Activated CD4-positive, alpha-beta T cell treated with anti-CD3 and anti-CD28 coated beads for 1 hour (primary cell): ENCODE data around the gene GOLGA6A.
"Not testable (repeated sequence)": the region's sequence is repeated elsewhere in the genome, so short reads cannot be mapped to it uniquely, and the experiment has no call there.

Experiments used
- DNase-seq: peaks from one replicate; pipeline ENCODE4 v3.0.0-alpha.2; 2020

The GOLGA6A gene, protein sequence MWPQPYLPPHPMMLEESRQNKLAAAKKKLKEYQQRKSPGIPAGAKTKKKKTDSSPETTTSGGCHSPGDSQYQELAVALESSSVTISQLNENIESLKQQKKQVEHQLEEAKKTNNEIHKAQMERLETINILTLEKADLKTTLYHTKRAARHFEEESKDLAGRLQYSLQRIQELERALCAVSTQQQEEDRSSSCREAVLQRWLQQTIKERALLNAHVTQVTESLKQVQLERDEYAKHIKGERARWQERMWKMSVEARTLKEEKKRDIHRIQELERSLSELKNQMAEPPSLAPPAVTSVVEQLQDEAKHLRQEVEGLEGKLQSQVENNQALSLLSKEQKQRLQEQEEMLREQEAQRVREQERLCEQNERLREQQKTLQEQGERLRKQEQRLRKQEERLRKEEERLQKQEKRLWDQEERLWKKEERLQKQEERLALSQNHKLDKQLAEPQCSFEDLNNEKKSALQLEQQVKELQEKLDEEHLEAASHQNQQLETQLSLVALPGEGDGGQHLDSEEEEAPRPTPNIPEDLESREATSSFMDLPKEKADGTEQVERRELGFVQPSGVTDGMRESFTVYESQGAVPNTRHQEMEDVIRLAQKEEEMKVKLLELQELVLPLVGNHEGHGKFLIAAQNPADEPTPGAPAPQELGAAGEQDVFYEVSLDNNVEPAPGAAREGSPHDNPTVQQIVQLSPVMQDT

GRCh38 chr15:74082450-74082849 is at the start of gene GOLGA6A:
TSS of gene GOLGA6A (minus strand) at chr15:74082550. CDS start at chr15:74082509, 41 bp downstream.
- DNase-seq = not testable (repeated sequence)

GRCh38 chr15:74131628-74132413 is 49.5 kb upstream of the GOLGA6A start:
- no peak for DNase-seq

DNA sequence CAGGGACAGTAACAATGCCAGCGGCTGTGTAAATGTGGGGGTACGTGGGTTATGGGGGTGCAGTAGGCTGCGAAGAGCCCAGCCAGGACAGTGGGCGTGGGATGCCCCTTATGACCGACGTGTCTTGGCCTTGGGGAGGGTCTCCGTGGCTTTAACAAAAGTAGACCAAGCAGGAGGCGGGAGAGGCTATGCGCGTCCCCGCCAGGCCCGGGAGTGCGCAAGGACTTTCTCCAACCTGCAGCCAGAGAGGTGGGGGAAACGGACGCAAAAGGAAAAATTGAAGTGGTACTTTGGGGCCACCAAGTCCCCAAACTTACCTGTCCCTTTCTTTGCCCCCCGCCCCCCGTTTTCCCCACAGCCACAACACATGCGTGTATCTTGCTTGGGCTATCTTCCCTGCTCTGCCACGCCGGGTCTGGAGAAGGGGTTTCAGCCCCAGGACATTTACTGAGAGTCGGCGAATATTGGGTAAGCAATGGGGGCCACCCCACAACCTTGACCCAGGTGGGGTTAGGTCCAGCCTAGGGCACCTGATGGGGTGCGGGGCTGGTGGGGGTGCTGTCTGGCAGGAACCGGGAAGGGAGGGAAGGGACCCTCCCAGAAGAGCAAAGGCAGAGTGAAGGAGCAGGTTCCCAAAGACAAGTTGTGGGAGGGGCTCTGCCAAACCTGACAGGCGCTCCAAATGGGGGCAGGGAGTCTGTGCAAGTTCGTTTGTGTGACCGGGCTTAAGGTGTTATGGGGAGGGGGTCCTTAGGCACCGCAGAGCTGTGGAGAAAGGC is 48.7 kb upstream of the GOLGA6A start:
- no peak for DNase-seq

DNA sequence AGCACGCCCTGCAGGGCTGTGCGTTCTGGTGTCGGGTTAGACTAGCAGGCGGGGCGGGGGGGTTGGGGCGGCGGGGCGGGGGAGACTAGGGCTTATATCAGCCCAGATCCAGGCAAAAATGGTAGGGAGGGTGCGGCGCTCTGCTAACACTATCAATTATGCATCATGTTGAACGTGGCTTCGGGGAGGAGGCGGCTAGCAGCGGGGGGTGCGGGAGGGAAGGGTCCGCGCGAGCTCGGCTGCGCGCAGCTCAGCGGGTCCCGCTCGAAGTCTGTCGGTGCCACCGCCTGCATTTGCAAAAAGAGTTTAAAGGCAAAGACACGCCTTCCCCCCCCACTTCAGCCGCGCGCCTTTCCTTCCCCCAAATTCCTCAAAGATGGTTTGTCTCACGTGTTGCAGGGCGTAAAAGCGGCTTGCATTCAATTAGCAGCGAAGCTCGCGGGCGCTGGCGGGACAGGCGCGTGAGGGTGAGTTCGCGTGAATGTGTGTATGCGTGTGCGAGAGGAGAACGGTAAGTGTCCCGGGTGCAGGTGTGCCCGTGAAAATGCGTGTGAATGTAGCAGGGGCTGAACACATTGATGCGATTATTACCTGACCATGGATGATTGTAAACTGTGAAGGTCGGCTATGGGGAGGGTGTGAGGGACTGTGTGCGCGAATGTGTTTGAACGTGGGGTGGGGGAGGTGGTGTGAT is 48.0 kb upstream of the GOLGA6A start, which contains the start of gene ISLR2:
Gene ISLR2 (plus strand): TSS at position 432 of the 694 bp plus-strand sequence. CDS start 2,169 bp downstream, outside the sequence.
- DNase-seq = no peak

DNA sequence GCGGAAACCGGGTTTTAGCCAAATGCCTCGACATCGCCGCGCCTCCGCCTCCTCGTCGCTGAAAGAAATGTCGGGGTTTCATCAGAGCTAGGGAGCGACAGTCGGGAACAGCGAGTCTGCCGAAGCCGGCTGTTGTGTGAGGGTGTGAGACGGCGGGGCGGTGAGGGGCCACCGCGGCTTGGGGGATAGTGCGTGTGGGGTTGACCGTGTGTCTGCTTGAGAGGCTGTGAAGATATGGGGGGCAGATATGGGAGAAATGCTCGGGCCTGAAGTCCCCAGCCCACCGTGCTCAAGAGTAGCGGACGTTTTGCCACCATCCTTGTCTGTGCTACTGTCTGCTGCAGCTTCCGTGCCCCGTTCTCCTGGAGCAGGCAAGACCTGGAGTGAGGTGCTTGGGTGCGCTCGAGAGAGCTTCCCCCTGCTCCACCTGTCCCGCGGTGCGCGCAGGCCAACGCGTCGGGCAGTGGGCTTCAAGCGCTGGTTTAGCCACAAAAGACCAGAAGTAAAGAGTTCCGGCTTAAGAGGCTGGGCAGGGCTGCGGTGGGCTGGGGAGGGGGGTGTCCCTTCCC is 47.3 kb upstream of the GOLGA6A start:
- no peak for DNase-seq

DNA sequence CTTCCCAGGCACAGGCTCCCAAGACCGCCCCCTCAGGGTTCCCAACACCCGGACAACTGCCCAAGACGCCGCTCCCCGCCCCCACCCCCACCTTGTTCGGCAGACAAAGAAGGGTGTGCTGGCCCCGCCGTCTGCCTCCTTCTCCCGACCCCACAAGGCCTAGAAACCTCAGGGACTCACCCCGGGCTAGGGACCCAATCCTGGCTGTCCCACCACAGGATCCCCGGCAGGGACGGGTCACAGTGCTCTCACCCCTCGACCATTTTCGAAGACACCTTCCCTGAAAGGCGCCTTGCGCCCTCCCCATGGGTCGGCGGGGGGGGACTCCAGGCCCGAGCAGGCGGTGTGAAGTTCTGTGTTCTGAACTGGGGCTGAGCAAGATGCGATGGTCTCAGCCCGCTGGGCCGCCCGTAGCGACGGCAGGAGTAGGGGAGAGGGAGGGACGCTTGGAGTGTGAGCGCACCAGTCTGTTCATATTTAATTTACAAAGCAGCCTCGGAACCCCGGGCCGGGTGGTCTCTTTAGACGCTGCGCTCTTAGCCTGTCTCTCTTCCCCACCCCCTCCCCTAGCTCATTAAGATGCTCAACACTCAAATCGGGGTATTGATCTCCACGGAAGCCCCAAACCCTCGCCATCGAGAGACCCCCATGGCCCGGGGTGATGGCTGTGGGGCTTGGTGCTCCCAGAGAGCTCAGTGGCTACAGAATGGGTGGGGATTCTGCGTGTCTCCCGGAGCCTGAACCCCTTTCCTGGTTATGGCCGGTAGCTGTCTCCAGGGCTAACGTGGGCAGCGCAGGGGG is 46.6 kb upstream of the GOLGA6A start:
- DNase-seq = no peak

GRCh38 chr15:74127954-74128784 is 45.8 kb upstream of the GOLGA6A start:
- no peak for DNase-seq

GRCh38 chr15:74127255-74127953 is 45.1 kb upstream of the GOLGA6A start:
- DNase-seq = peak; percentile 73

DNA sequence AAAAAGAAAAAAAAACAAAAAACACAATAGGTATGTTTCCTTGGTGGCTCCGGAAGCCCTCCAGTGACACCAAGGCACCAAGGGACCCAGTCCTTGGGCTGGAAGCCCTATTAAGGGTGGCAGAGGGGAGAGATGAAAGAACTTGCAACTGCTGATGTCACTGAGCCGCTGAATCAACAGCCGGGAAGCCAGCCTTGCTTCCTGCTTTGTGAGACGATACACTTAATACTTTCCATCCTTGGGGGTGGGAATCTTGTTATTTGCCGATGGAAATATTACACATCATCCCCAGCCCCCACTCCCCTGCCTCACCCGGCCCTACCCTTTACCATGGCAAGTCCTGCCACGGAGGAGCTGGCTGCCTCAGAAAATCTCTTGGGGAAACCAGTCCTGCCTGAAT is 42.4 kb upstream of the GOLGA6A start:
- DNase-seq = no peak

DNA sequence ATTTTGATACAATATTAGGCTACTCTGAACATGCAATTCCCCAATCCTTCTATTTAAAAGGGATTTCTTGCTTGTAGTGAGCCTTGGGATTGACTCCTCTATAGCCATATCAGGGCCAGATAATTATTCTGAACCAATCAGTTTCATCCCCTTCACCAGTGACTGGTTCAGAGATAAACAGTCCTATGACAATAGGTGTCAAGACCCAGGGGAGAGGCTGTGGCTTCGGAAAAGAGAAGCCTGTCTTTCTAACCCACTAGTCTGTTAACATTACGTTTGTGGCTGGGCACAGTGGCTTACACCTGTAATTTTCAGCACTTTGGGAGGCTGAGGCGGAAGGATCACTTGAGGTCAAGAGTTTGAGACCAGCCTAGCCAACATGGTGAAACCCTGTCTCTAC is 41.8 kb upstream of the GOLGA6A start:
- DNase-seq = no peak

GRCh38 chr15:74123658-74124057 is 41.3 kb upstream of the GOLGA6A start:
- no peak for DNase-seq

DNA sequence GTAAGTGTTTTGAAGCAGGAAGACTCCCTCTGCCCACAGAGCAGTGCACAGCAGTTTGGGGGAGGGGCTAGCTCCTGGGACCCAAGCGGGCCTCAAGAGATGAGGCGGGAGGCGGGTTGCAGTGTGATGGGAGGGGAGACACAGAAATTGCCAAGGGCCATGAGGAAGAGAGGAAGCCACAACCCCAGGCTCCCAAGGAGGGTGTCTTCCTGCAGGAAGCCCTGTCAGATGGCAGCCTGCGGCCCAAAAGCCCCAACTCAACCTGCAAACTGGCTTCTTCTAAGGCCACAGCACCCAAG is 40.7 kb upstream of the GOLGA6A start:
- DNase-seq = no peak

DNA sequence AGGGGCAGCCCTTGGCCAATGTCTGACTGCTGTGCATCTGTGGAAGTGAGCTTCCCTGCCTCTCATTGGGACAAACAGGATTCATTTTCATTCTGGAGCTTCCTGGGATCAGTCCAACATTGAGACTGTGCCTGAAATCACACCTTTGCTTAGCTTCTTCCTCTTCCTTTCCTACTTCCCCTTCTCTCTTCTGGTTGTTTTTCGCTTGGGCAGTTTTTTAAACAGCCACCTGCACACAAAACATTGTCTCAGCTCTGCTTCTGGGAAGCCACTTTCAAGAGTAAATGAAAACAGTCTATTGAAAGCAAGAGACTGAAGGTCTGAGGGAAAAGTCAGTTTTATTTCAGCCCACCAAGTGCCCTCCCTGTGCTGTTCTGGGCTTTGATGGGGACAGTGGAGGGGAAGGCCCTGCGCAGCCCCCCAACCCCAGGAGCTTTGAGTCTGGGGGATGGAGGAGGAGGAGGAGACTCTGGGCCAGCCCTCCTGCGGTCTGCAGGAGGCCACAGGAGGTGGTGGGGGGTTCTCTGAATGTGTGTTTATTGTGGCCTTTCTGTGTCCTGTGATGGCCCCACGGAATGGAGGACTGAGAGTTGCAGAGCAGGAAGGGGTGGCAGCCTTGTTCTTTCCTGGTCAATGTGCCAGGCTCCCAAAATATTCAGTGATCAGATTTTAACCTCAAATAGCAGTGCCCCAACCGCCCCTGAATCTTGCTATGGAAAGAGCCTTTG is 40.2 kb upstream of the GOLGA6A start:
- no peak for DNase-seq

DNA sequence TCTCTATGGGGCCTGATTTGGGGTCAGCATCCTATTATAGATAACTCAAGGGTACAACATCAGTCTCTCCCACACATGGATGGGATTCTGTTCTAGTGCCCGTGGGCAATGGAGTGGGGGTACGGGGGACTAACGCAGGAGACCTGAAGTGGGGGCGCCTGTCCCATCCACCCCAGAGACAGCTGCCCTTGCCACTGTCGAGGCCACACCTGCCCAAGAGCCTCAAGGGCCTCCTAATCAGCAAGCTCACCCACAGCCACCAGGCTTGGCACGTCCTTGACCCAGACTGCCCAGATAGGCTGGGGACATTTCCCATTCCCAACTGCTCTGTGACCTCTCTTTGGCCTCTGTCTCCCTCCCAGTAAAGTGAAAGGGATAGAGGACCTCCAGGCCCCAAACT is 39.5 kb upstream of the GOLGA6A start:
- no peak for DNase-seq

DNA sequence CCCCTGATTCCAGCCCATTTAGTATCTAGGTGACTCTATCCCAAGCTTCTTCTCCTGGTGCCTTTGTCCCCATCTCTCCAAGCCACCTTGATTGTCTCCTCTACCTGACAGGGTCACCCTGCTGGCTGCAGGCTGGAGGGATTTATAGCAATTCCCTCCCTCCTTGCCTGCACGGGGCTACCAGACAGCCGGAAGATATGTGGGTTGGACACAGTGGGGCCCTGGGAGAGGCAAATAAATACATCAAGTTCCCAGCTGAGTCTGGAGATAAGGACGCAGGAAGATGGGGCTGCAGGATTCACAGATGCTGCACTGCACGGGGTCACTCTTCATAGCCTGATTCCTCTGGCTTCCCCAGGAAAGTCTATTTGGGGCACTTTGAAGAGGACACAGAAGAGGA is 38.7 kb upstream of the GOLGA6A start:
- DNase-seq = no peak

- DNase-seq = no peak
Observed at GRCh38 chr15:74120426-74120825, 38.1 kb upstream of the GOLGA6A start.

- no peak for DNase-seq
Observed at GRCh38 chr15:74109713-74110112, 27.4 kb upstream of the GOLGA6A start.

DNA sequence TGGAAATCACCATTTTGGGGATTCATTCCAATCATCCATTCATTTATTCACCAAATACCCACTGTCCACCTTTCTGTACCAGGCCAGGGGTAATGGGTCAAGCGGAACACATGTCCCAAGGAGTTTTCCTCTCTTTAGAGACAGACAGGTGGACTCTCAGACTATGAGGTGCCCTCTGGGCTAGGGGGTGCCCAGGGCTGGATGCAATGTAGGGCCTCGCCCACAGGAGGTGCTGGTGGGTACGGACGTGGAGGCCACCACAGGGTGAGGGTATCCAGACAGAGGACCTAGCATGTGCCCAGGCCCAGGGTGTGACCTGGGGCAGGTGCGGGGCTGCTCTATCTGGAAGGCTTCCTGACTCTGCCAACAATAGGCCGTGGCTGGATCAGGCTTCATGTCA is 26.3 kb upstream of the GOLGA6A start:
- DNase-seq = not testable (repeated sequence)

DNA sequence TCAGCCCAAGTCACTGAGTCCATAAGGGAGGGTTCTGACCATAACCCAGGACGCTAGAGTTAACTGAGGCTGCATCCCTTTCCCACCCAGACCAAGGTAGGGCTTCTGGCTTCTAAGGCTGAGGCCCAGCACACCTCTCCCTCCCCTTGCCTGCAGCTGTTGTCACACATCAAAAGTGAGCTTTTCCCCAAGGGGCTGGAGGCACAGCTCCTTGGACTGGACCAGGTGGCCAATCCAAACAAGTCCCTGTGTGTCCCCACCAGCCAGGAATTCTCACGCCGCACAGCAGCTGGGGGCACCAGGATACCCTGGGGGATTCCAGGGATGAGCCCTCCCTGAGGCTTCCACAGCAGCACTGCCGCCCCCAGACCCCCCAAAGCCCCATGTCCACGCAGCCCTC is 25.8 kb upstream of the GOLGA6A start:
- DNase-seq = no peak
